Memory B cell (primary cell): ENCODE measurements around the gene KLHDC4.
A peak's percentile ranks its signal among the peaks of the same experiment; 100 is the strongest.
"Not testable (repeated sequence)": the region's sequence is repeated elsewhere in the genome, so short reads cannot be mapped to it uniquely, and the experiment has no call there.

Experiments used
- ATAC-seq: fragments of 150-1000 bp; cut with Tn5 transposase; 2 replicates; pipeline ENCODE4 v1.10.0; 2021; ENCODE audit warnings: low read depth, mild to moderate bottlenecking, moderate library complexity
- DNase-seq, 2 donors: peaks; one replicate each; pipeline ENCODE4 v3.0.0; 2022; ENCODE audit warnings: low spot score in 2 of 2
- H3K27ac Mint-ChIP-seq: one replicate; pipeline ENCODE4 v1.8.0; 2022; ENCODE audit warnings: mild to moderate bottlenecking, moderate library complexity, mixed read lengths
- H3K27me3 Mint-ChIP-seq: one replicate; pipeline ENCODE4 v1.8.0; 2022; ENCODE audit warnings: mixed read lengths
- H3K36me3 Mint-ChIP-seq: one replicate; pipeline ENCODE4 v1.8.0; 2022; ENCODE audit warnings: mild to moderate bottlenecking, mixed read lengths
- H3K4me1 Mint-ChIP-seq: one replicate; pipeline ENCODE4 v1.8.0; 2022; ENCODE audit warnings: mixed read lengths
- H3K4me3 Mint-ChIP-seq: one replicate; pipeline ENCODE4 v1.8.0; 2022; ENCODE audit warnings: mild to moderate bottlenecking, moderate library complexity, mixed read lengths
- H3K9me3 Mint-ChIP-seq: one replicate; pipeline ENCODE4 v1.8.0; 2022; ENCODE audit warnings: mixed read lengths

Gene KLHDC4

GRCh38 chr16:87773836-87774235 is 8.1 kb upstream of the KLHDC4 start:
- ATAC-seq, DNase-seq, H3K4me3 Mint-ChIP-seq, H3K27me3 Mint-ChIP-seq, H3K27ac Mint-ChIP-seq, H3K36me3 Mint-ChIP-seq, H3K4me1 Mint-ChIP-seq, H3K9me3 Mint-ChIP-seq: not testable (repeated sequence)

GRCh38 chr16:87767456-87767855 is 1.7 kb upstream of the KLHDC4 start:
- not testable (repeated sequence) for H3K36me3 Mint-ChIP-seq, H3K27me3 Mint-ChIP-seq, H3K9me3 Mint-ChIP-seq, DNase-seq, H3K27ac Mint-ChIP-seq, ATAC-seq
- H3K4me3 Mint-ChIP-seq: peak overlapping the region; percentile 100
- peaks cover 13% of the 10 kb centered on the region for H3K4me1 Mint-ChIP-seq

GRCh38 chr16:87766485-87766797 is 655 bp upstream of the KLHDC4 start:
- Mint-ChIP-seq H3K4me3 (peak overlapping the region; percentile 100), H3K27me3 (no peaks in the 10 kb centered on the region), H3K36me3 (peaks cover 10% of the 10 kb centered on the region), H3K9me3 (no peaks in the 10 kb centered on the region), H3K4me1 (peaks cover 19% of the 10 kb centered on the region), H3K27ac (peak overlapping the region; percentile 95)
- DNase-seq (no peak), ATAC-seq (no peak)

- Mint-ChIP-seq H3K4me1 (peaks cover 19% of the 10 kb centered on the region), H3K9me3 (no peaks in the 10 kb centered on the region), H3K36me3 (peaks cover 15% of the 10 kb centered on the region), H3K27ac (peak overlapping the region; percentile 95), H3K27me3 (no peaks in the 10 kb centered on the region), H3K4me3 (peak overlapping the region; percentile 100)
- DNase-seq (no peak), ATAC-seq (peak; percentile 26)
Observed at GRCh38 chr16:87765473-87765775, 362 bp downstream of the KLHDC4 start.

GRCh38 chr16:87764600-87765472 is 950 bp downstream of the KLHDC4 start:
- peak overlapping the region; percentile 95 for H3K27ac Mint-ChIP-seq
- no peaks in the 10 kb centered on the region for H3K27me3 Mint-ChIP-seq
- H3K4me3 Mint-ChIP-seq: peak overlapping the region; percentile 100
- peaks cover 19% of the 10 kb centered on the region for H3K4me1 Mint-ChIP-seq
- peaks cover 15% of the 10 kb centered on the region for H3K36me3 Mint-ChIP-seq
- no peaks in the 10 kb centered on the region for H3K9me3 Mint-ChIP-seq
- DNase-seq (no peak), ATAC-seq (no peak)

- no peak overlapping the region for H3K4me3 Mint-ChIP-seq
Observed at GRCh38 chr16:87762620-87763019, 3.2 kb downstream of the KLHDC4 start.

GRCh38 chr16:87762071-87762571 is 3.7 kb downstream of the KLHDC4 start:
- Mint-ChIP-seq H3K9me3 (no peaks in the 10 kb centered on the region), H3K4me1 (peaks cover 19% of the 10 kb centered on the region), H3K36me3 (peaks cover 15% of the 10 kb centered on the region), H3K4me3 (no peak overlapping the region), H3K27me3 (no peaks in the 10 kb centered on the region), H3K27ac (peak overlapping the region; percentile 75)
- ATAC-seq: no peak
- no peak for DNase-seq

More at GRCh38 chr16:87762620-87763019, 3.2 kb downstream of the KLHDC4 start:
- Mint-ChIP-seq H3K36me3 (peaks cover 15% of the 10 kb centered on the region), H3K27ac (peak overlapping the region; percentile 75), H3K4me1 (peaks cover 19% of the 10 kb centered on the region), H3K9me3 (no peaks in the 10 kb centered on the region), H3K27me3 (no peaks in the 10 kb centered on the region)
- DNase-seq: no peak
- no peak for ATAC-seq

GRCh38 chr16:87761060-87761459 is 4.7 kb downstream of the KLHDC4 start:
- peaks cover 19% of the 10 kb centered on the region for H3K4me1 Mint-ChIP-seq
- H3K36me3 Mint-ChIP-seq: peaks cover 15% of the 10 kb centered on the region

GRCh38 chr16:87757841-87758426 is 7.9 kb downstream of the KLHDC4 start:
- no peaks in the 10 kb centered on the region for H3K27me3 Mint-ChIP-seq
- H3K9me3 Mint-ChIP-seq: no peaks in the 10 kb centered on the region
- ATAC-seq (no peak), DNase-seq (no peak)
- no peak overlapping the region for H3K4me3 Mint-ChIP-seq
- peaks cover 11% of the 10 kb centered on the region for H3K4me1 Mint-ChIP-seq
- H3K36me3 Mint-ChIP-seq: peaks cover 22% of the 10 kb centered on the region
- H3K27ac Mint-ChIP-seq: no peak overlapping the region

More at GRCh38 chr16:87761060-87761459, 4.7 kb downstream of the KLHDC4 start:
- Mint-ChIP-seq H3K4me3 (no peak overlapping the region), H3K27ac (no peak overlapping the region), H3K27me3 (no peaks in the 10 kb centered on the region), H3K9me3 (no peaks in the 10 kb centered on the region)
- no peak for DNase-seq
- ATAC-seq: no peak

GRCh38 chr16:87754535-87754934 is 11.3 kb downstream of the KLHDC4 start:
- Mint-ChIP-seq H3K27me3 (no peaks in the 10 kb centered on the region), H3K4me3 (no peak overlapping the region), H3K27ac (no peak overlapping the region), H3K9me3 (no peaks in the 10 kb centered on the region), H3K4me1 (no peaks in the 10 kb centered on the region), H3K36me3 (peaks cover 27% of the 10 kb centered on the region)
- ATAC-seq (no peak), DNase-seq (no peak)

GRCh38 chr16:87747626-87748414 is 18.0 kb downstream of the KLHDC4 start:
- no peaks in the 10 kb centered on the region for H3K4me1 Mint-ChIP-seq

GRCh38 chr16:87746178-87746577 is 19.6 kb downstream of the KLHDC4 start:
- no peaks in the 10 kb centered on the region for H3K27me3 Mint-ChIP-seq
- DNase-seq (no peak), ATAC-seq (no peak)
- H3K4me1 Mint-ChIP-seq: peaks cover 4% of the 10 kb centered on the region
- no peaks in the 10 kb centered on the region for H3K9me3 Mint-ChIP-seq
- H3K27ac Mint-ChIP-seq: no peak overlapping the region
- peaks cover 37% of the 10 kb centered on the region for H3K36me3 Mint-ChIP-seq
- H3K4me3 Mint-ChIP-seq: no peak overlapping the region

More at GRCh38 chr16:87747626-87748414, 18.0 kb downstream of the KLHDC4 start:
- ATAC-seq: no peak
- Mint-ChIP-seq H3K36me3 (peaks cover 36% of the 10 kb centered on the region), H3K9me3 (no peaks in the 10 kb centered on the region), H3K4me3 (no peak overlapping the region), H3K27ac (no peak overlapping the region), H3K27me3 (no peaks in the 10 kb centered on the region)
- no peak for DNase-seq

GRCh38 chr16:87744750-87745514 is 20.9 kb downstream of the KLHDC4 start:
- H3K27me3 Mint-ChIP-seq: no peaks in the 10 kb centered on the region
- H3K36me3 Mint-ChIP-seq: peaks cover 35% of the 10 kb centered on the region
- ATAC-seq: no peak
- no peak for DNase-seq
- H3K9me3 Mint-ChIP-seq: no peaks in the 10 kb centered on the region
- H3K27ac Mint-ChIP-seq: peak overlapping the region; percentile 26
- H3K4me3 Mint-ChIP-seq: no peak overlapping the region
- peaks cover 4% of the 10 kb centered on the region for H3K4me1 Mint-ChIP-seq
